Measurements from ENCODE around the gene ASCC3.
A peak's percentile ranks its signal among the peaks of the same experiment; 100 is the strongest.
"Not testable (repeated sequence)": the region's sequence is repeated elsewhere in the genome, so short reads cannot be mapped to it uniquely, and the experiment has no call there.

ASCC3 gene

DNA sequence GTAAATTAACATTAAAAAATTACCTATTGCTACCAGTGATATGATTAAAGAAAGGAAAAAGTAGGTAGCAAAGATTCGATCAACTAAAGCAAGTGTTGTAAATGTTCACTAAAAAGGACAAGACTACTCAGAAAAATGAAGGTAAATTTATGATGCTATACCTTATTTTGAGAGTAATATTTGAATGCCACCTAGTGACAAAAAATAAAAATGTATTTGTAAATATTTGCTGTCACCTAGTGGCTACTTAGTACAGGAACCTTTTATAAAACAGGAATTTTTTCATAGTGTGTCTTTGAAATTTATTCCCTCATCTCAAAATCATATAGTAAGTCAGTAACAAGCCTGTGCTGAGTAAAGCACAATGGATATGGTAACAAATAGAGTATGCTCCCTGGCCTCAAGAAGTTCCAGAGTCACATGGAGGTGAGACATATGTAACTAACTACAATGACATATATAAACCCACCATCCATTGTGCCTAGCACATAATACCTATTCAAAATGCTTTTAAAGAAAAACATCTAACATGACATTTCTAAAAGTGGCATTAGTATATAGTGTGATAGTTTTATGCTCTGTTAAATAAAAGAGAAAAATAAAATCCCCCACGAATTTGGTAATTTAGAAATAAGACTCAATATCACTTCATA, 223.3 kb downstream of the ASCC3 start:
- DNase-seq: no peak

DNA sequence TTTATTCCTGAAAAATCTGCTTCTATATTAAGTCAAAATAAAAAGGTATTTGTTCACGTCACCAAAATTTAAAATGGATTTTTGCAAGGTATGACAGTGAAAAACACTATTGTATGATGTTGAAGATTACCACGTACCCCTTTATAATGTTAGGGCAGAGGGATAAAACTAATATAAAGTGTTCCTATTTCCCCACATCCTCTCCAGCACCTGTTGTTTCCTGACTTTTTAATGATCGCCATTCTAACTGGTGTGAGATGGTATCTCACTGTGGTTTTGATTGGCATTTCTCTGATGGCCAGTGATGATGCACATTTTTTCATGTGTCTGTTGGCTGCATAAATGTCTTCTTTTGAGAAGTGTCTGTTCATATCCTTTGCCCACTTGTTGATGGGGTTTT, 240.0 kb downstream of the ASCC3 start:
- DNase-seq: not testable (repeated sequence)

DNA sequence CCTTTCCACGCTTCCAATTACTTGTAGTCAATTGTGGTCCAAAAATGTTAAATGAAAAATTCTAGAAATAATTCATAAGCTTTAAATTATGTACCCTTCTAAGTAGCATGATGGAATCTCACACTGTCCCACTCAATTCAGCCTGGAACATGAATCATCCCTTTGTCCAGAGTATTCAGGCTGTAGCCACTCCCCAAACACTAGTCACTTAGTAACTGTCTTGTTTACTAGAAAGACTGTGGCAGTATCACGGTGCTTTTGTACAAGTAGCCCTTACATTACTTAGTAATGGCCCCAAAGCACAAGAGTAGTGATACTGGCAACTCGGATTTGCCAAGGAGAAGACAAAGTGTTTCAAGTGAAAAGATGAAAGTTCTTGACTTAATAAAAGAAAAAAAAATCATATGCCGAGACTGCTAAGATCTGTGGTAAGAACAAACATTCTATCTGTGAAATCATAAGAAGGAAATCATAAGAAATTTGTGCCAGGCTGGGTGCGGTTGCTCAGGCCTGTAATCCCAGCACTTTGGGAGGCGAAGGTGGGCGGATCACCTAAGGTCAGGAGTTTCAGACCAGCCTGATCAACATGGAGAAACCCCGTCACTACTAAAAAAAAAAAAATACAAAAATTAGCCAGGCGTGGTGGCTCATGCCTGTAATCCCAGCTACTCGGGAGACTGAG, 247.9 kb downstream of the ASCC3 start:
- no peak for DNase-seq

DNA sequence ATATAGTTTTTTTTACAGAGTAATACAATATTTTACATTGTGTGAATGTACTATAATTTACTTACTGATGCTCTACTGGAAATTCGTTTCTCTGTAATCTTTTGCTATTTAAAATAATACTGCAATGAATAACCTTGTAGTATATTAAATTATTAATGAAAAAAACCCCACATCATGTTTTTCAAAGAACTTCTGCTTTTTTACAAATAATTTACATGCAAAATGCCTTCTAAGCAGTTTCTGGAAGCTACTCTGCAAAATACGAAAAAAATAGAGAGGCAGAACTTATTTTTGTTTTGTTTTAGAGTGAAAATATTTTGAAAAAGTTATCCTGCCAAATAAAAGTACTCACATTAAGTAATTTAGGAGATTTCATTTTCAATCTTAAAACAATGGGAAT, 250.6 kb downstream of the ASCC3 start:
- no peak for DNase-seq

DNA sequence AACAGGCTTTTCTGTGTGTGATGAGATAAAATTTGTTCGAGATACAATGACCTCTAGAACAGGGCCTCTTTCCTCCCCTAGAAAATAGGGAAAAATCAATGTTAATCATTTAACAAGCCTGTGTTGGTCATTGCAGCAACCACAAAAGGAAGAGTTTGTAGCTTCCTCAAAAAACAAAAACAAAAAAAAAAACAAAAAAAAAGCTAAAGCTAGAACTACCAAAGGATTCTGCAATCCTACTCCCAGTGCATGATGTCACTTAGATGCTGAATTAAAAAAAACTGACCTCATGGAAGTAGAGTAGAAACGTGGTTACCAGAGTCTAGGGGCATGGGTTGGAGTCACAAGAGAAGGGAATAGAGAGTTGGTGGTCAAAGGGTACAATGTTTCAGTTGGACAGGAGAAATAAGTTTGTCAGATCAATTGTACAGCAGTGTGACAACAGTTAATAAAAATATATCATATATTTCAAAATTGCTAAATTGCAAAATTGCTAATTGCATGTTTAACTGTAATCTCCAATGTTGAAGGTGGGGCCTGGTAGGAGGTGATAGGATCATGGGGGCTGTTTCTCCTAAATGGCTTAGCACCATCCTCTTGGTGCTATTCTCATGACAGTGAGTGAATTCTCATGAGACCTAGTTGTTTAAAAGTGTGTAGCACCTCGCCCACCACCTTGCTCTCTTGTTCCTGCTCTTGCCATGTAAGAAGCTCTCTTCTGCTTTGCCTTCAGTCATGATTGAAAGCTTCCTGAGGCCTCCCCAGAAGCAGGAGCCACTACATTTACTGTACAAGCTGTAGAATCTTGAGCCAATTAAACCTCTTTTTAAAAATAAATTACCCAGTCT, 253.0 kb downstream of the ASCC3 start:
- DNase-seq: no peak

DNA sequence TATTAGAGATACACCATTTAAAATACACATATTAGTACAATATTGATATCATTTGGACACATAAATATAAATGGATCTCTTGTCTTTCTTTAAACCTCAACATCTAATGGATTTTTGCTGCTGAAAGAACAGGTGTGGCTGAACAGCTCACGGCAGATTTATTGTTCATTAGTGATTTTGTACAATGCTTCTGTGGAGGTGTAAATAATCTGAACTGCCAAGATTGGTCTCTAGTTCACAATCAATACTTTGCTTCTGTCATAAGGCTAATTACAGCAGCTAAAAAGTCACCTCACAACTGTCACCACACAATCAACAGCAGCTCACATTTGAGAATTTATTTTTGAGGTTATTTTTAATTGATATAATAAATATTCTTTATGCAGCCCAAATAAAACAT, 254.4 kb downstream of the ASCC3 start:
- DNase-seq: no peak

DNA sequence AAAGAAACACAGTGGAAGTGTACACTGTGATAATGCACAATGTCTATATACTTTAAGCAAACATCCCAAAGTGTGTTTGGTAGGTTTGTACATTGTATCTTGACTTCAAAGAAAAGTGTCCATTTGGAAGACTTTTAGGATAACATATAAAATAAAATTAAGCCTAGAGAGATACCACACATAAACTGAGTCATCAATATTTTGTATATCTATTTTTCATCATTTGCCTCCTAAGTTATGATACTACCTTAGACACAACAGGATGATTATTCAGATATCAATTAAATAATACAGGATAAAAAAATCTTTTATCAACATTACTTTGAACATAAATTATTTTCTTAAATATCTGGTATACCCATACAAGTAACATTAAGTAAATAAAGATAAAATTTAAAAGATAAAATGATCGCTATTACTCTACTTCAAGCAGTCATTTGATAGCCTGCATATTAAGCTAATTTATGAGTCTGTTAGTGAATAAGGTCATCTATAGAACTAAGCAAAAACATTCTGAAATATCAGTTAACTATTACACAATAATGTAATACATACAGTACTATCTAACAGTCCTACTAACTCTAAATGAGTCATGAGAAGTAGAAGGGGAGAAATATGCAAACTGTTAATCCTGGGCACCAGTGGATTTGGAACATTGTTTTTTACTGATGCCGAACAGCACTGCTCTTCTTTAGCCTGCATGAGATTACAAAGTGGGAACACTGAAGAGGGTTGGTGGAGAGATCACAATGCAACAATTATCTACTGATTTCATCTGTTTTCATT, 258.0 kb downstream of the ASCC3 start:
- DNase-seq: no peak

DNA sequence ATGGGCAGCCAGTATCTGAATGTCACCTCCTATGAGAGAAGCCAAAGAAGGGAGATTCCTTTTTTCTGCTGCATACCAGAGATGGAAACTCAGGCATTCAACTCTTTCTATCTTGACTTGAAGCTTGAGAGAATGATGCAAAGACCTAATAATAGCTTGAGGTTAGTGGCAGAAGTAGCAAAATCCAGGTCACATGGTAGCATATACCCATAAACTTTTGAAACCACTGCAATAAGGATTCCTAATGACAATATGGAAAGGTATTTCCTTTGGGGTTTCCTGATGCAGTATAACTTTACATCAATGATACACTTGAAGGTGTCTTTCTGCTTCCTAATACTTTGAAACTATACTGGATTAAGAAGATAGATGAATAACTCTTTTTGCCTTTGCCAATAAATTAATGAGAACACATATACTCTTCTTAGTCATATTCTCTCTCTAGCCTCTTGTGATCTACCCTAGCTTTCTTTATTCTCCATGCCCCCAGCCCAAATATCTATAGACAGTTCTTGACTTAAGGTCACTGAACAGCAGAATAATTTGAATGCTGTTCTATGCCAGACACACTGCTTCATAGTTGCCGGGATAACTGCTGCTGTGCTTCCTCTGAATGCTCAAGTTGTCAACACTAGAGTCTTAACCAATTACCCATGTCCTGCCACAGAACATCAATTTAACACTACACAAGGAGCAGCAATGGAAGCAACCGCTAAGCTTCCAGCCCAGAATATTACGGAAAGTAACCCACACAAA, 260.9 kb downstream of the ASCC3 start:
- no peak for DNase-seq

DNA sequence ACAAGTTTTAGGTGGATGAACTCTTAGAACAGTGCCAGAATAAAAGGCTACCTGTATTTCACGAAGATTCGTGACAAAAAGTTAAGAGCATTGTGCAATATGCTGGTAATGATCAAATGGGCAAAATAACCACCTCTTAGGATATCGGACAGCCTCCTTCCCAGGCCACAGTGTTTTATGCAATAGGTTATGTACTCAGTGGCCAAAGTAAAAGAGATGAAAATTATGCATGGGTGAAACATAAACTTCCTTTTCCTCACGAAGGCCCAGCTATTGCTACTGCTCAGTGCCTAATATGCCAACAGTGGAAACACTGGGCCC, 262.8 kb downstream of the ASCC3 start:
- DNase-seq: no peak

DNA sequence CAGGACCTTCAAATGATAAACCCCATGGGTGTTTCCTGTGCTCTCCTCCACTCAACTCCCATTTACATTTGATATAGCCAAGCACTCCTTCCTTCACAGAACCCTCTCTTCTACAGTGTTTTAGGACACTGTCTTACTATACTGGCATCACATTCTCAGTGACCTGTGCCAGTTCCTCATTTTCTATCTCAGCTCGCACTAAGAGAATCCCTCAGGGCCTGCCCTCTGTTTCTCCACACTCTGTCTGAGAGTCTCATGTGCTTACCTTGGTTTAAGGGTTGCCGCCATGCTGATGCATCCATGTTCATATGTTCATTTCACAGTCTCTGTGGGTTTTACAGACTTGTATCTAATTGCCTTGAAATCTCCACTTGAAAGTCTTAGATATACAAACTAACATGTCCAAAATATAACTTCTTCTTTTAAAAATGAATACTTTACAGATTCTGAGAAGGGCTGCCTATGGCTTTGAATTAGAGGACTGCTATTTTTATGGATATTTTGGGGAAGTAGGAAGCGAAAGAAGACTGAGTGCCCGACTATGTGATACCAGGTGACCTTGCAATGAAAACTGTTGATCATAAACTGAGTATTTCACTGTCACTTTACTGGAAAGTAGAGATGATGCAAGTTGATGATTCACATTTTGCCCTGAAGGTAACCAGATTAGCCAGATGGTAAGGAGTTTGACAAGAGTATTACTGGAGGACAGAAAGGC, 263.3 kb downstream of the ASCC3 start:
- no peak for DNase-seq

DNA sequence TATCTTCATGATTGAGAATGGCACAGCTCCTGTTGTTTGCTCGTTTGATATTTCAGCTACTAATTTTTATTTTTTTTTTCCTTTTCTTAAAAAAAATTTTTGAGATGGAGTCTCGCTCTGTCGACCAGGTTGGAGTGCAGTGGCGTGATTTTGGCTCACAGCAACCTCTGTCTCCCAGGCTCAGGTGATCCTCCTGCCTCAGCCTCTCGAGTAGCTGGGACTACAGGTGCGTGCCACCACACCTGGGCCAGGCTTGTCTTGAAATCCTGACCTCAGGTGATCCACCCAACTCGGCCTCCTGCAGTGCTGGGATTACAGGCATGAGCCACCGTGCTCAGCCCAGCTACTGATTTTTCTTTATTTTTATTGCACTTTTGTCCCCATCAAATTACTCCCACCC, 266.2 kb downstream of the ASCC3 start:
- no peak for DNase-seq

DNA sequence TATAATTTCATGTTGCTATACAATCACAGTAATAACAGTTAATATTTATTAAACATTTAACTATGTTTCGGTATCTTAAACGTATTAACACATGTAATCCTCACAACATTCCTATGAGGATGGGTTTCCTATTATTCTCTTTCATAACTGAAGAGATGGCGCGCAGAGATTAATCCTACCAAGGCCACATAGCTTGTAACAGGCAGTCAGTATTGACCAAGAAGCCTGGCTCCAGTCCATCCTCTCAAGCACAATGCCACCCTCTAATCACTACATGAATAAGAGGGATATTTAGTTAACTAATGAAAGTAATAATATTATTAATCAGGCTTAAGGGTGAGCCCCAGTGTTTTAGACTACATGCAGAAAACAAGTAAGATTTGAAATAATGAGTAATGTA, 266.7 kb downstream of the ASCC3 start:
- no peak for DNase-seq

DNA sequence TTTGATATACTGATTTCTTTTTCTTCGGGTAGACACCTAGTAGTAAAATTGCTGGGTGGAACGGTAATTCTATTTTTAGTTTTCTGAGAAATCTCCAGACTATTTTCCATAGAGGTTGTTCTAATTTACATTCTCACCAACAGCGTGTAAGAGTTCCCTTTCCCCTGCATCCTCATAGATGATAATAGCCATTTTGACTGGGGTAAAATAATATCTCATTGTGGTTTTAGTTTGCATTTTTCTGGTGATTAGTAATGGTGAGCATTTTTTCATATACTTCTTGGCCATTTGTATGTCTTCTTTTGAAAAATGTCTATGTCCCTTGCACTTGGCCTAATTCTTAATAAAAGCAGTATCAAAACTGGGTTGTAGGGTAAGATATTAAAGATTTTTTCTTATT, 267.5 kb downstream of the ASCC3 start:
- no peak for DNase-seq

DNA sequence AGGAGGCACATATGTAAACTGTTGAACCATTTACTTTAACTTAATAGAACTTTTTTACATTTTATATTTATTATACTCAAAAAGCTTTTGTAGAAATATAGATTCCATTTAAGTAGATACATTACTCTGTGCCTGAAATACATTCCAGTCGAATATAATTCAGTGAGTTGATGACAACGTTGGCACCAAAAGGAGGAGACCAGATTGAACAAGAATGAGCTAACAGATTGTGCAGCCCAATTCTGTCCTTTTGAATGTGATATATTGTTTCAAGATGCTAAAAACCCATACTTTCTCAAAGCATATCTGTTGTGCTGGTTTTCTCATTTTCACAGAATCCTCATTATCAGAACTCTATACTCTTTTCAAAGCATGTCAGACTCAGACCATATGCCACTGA, 269.0 kb downstream of the ASCC3 start:
- no peak for DNase-seq

DNA sequence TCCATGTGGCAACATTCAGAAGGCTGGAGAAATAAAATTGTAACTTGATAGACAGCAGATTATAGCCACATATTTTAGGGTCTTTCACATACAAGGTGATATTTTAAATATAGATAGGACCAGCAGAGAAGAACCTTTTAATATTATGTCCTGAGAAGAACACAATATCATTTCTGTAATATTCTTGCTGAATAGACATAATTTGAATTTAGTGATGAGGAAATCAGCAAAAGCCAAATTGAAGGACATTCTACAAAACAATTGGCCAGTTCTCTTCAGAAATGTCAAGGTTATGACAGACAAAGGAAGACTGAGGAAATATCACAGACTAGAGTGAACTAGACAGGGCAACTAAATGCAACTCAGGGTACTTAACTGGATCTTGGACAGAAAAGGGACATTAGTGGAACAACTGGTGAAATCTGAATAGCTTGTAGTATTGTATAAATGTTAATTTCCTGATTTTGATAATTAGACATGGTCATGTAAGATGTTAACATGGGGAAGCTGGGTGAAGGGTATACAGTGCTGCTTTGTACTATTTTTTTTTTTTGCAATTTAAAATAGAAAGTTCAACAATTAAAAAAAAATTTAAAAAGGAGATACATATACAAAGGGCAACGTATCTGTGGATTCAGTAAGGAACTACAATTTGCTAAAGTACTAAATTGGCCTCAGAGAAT, 281.9 kb downstream of the ASCC3 start:
- DNase-seq: no peak

DNA sequence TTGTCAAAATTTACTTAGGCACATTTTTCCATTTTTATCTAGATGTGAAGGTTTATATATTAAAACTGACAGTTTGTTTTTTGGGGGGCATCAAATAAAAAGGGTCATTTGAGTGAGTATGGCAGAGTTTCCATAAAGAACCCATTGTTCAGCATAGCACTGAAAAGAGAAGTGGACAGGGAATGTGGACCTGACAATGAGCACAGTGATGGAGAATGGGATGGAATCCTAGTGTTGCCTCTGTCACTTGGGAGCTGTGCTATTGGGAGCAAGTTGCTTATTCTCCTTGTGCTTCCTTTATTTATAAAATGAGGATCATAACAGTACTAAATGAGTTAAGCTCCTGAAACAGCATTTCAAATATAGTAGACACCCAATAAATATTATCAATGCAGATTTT, 285.7 kb downstream of the ASCC3 start:
- no peak for DNase-seq

DNA sequence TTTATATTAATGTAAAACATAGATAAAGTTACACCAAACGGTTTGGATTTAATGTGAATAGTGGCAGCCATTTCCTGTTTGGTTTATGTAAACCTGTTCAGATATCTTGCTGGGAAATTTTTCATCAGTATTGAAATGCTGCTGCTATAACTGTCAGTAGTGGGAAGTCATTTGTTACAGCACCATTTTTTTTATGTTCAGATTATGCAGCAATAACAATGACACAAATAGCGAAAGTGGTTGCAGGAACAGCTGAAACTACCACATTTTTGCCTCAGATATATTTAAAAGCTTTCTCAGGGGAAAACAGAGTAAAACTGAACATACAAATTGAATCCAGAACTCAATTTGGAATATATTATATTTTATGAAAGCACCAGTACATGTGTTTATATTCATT, 287.6 kb downstream of the ASCC3 start:
- DNase-seq: no peak

DNA sequence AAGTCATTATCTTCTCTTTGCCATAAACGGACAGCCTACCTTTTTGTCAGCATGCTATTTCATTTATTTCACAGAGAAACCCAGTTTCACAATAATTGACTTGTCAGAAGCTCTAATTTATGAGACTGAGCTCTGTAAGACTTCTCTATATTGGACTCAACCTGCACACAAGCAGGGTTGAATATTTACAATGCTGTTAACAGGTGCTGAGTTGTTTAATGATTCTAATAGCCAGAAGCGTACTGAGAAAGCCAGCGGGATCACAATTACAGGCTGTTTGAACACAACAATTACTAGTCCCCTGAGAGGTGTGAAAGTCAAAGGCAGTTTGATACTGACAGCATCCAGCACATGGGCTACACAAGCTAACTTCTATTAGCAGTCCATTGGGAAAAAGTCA, 288.2 kb downstream of the ASCC3 start:
- peak; percentile 8 for DNase-seq

DNA sequence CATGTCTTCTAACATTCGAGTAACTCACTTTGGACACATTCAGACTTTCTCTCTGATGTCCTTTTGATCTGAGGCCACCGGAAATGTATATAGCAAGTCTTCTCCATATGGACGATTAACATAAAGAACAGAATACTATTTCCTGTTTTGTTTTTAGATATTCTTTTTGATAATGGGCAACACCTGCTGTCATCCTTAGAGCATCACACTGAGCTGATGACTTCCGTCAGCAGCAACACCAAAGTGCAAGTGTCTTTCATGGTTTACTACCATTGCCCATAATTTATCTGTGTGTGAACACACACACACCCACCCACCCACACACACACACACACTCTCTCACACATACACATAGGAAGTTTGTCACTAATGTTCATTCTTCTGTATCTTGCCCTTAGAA, 303.7 kb downstream of the ASCC3 start:
- no peak for DNase-seq

DNA sequence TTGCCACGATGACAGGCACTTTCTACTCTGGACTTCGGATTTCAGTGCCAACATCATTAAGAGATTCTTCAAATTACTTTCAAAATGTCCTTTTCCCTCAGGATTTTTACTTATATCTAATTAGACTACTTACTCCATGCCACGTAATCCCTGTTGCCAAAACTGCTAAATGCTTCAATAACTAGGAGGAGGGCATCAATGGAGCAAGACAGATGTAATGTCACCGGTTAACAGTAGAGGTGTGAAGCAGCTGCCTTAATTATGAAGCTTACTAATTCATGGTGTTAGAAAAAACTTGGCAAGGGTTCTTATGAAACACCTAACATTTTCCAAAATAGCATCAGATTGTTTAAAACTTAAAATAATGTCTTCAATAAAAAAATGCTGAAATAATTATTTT, 305.2 kb downstream of the ASCC3 start:
- no peak for DNase-seq

DNA sequence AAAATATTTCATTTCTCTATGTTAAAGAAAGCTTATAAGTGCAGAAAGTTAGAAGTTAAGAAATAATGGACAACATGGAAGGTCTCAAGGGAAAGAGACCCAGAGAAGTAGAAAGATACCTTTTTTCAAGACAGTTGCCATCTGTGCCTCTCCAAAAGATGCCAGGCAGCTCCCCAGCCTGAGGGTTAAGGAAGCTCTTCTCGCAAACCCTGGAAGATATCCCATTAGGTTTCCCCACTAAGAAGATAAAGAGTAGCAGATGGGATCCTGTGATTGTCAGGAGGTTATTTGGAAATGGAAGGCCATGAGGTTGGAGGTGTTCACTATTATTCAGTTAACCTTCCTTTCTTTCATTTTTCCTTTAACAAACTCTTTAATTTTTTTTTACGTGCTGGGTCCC, 306.3 kb downstream of the ASCC3 start:
- DNase-seq: no peak

Measured in NCI-H187 treated with DMSO at 0.1 percent for 48 hours (cell line).